H1 (cell line): ENCODE data around the gene CCBE1.

Experiments used
- EP300 ChIP-seq, 2 experiments: IDR thresholded peaks; 1 replicate in 1 of 2; 2 replicates in 1 of 2; pipeline ENCODE4 v1.6.1; 2011 to 2012; ENCODE audit warnings: low read depth in 2 of 2, low read length in 2 of 2, mild to moderate bottlenecking in 2 of 2, borderline replicate concordance in 1 of 2, inconsistent platforms in 1 of 2, moderate library complexity in 1 of 2
- TCF12 ChIP-seq: IDR thresholded peaks from 2 replicates; pipeline ENCODE4 v1.6.1; 2011; ENCODE audit warnings: low read depth, mild to moderate bottlenecking, low read length
- TEAD4 ChIP-seq: IDR thresholded peaks from 2 replicates; pipeline ENCODE4 v1.6.1; 2012; ENCODE audit warnings: low read depth, low read length, inconsistent platforms, mixed read lengths

- no peak for TF ChIP-seq TCF12
- no peak for TF ChIP-seq EP300 (IDR thresholded peaks at IDR 0.05; ENCODE audit: borderline replicate concordance in 1 of 2, low read depth in 2 of 2, low read length in 2 of 2)
- TF ChIP-seq TEAD4 = no peak
These were observed 40.2 kb downstream of the CCBE1 start for GRCh38 chr18:59657012-59657411.
